GM23338 (cell line): ENCODE measurements around the gene HDAC8.

ENCODE experiments used
- CREB1 ChIP-seq: fragments of 250-450 bp; sonication (Bioruptor Pico); IDR thresholded peaks from 2 replicates; pipeline ENCODE4 v1.5.0; 2020; ENCODE audit warnings: low read depth, mild to moderate bottlenecking, moderate library complexity
- CTCF ChIP-seq, 2 experiments: fragments of 200-600 bp in 1 of 2; sonication (generic) in 1 of 2; conservative IDR thresholded peaks; 2 replicates each; pipeline versions ENCODE4 v1.5.1 to v1.6.1; 2016 to 2017; ENCODE audit warnings: antibody characterized with exemption in 2 of 2, low read depth in 2 of 2, mild to moderate bottlenecking in 2 of 2, moderate library complexity in 1 of 2
- EZH2 ChIP-seq: fragments of 200-600 bp; sonication (generic); IDR thresholded peaks from one replicate; pipeline ENCODE4 v1.8.0; 2017; ENCODE audit warnings: antibody characterized with exemption, mild to moderate bottlenecking, low read depth; ENCODE audit not compliant: unreplicated experiment
- EZH2phosphoT487 ChIP-seq: fragments of 200-600 bp; sonication (generic); IDR thresholded peaks from one replicate; pipeline ENCODE4 v1.8.1; 2018; ENCODE audit warnings: antibody characterized with exemption; ENCODE audit not compliant: unreplicated experiment
- JUNB ChIP-seq: IDR thresholded peaks from one replicate; pipeline ENCODE4 v1.6.1; 2016; ENCODE audit warnings: antibody characterized with exemption; ENCODE audit not compliant: unreplicated experiment
- NANOG ChIP-seq: IDR thresholded peaks from 2 replicates; pipeline ENCODE4 v1.6.1; 2016; ENCODE audit warnings: antibody characterized with exemption, borderline replicate concordance
- POLR2AphosphoS5 ChIP-seq: IDR thresholded peaks from 2 replicates; pipeline ENCODE4 v1.6.1; 2016; ENCODE audit warnings: antibody characterized with exemption, low read depth
- REST ChIP-seq: IDR thresholded peaks from one replicate; pipeline ENCODE4 v1.6.1; 2018; ENCODE audit warnings: antibody characterized with exemption; ENCODE audit not compliant: unreplicated experiment
- STAT1 ChIP-seq: IDR thresholded peaks from one replicate; pipeline ENCODE4 v1.6.1; 2016; ENCODE audit warnings: antibody characterized with exemption; ENCODE audit not compliant: unreplicated experiment
- ZNF331 ChIP-seq: fragments of 250-450 bp; sonication (Bioruptor Pico); IDR thresholded peaks from 2 replicates; pipeline ENCODE4 v1.5.0; 2020; ENCODE audit warnings: low read depth, mild to moderate bottlenecking, moderate library complexity
- TF ChIP-seq, protein P1 (sequence below): IDR thresholded peaks from 2 replicates; pipeline ENCODE4 v1.6.1; 2016; ENCODE audit warnings: antibody characterized with exemption

GRCh38 chrX:72299891-72300630 lies 272.6 kb downstream of the HDAC8 start:
- TF ChIP-seq CTCF (conservative IDR thresholded peaks at IDR 0.05; ENCODE audit: low read depth in 2 of 2) (no peak), POLR2AphosphoS5 (no peak), NANOG (no peak), REST (no peak), EZH2 (no peak), EZH2phosphoT487 (no peak), CREB1 (no peak), STAT1 (no peak), JUNB (no peak), ZNF331 (CRISPR knock-in tag) (no peak)
- TF ChIP-seq, protein P1, sequence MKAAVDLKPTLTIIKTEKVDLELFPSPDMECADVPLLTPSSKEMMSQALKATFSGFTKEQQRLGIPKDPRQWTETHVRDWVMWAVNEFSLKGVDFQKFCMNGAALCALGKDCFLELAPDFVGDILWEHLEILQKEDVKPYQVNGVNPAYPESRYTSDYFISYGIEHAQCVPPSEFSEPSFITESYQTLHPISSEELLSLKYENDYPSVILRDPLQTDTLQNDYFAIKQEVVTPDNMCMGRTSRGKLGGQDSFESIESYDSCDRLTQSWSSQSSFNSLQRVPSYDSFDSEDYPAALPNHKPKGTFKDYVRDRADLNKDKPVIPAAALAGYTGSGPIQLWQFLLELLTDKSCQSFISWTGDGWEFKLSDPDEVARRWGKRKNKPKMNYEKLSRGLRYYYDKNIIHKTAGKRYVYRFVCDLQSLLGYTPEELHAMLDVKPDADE, result no peak
